Endodermal cell (in vitro differentiated cells): ENCODE data around the gene CYGB. TPM values are rescaled to one million over a fixed set of nuclear protein-coding genes. Genes with fewer than 3 reads are reported as not detected.
"Not testable (repeated sequence)": the region's sequence is repeated elsewhere in the genome, so short reads cannot be mapped to it uniquely, and the experiment has no call there.

Source experiments
- DNase-seq: peaks from one replicate; pipeline ENCODE4 v3.0.0-alpha.2; 2017
- H3K27ac ChIP-seq: 2 replicates; pipeline ENCODE4 v1.5.1; 2013; ENCODE audit warnings: mild to moderate bottlenecking, low read depth, low read length, moderate library complexity
- H3K27me3 ChIP-seq: 2 replicates; pipeline ENCODE4 v1.6.1; 2013; ENCODE audit warnings: mild to moderate bottlenecking, low read length, moderate library complexity; ENCODE audit not compliant: insufficient read depth, control insufficient read depth, poor library complexity, severe bottlenecking
- H3K36me3 ChIP-seq: 2 replicates; pipeline ENCODE4 v1.7.0; 2013; ENCODE audit warnings: mild to moderate bottlenecking, low read length, moderate library complexity; ENCODE audit not compliant: control insufficient read depth, insufficient read depth
- H3K4me1 ChIP-seq: one replicate; pipeline ENCODE4 v1.7.0; 2013; ENCODE audit warnings: low read length; ENCODE audit not compliant: control insufficient read depth, insufficient read depth
- H3K4me3 ChIP-seq: 2 replicates; pipeline ENCODE4 v1.5.1; 2013; ENCODE audit warnings: mild to moderate bottlenecking, low read length, moderate library complexity
- H3K9ac ChIP-seq: 2 replicates; pipeline ENCODE4 v1.6.1; 2013; ENCODE audit warnings: mild to moderate bottlenecking, low read length, moderate library complexity; ENCODE audit not compliant: poor library complexity, severe bottlenecking; ENCODE audit errors: extremely low read depth
- H3K9me3 ChIP-seq: 2 replicates; pipeline ENCODE4 v1.6.1; 2013; ENCODE audit warnings: mild to moderate bottlenecking, low read length, moderate library complexity; ENCODE audit not compliant: control insufficient read depth
- H3K27ac Mint-ChIP-seq: 2 replicates; pipeline ENCODE4 v1.8.0; 2020; ENCODE audit warnings: mixed read lengths
- H3K27me3 Mint-ChIP-seq: 2 replicates; pipeline ENCODE4 v1.8.0; 2021; ENCODE audit warnings: mild to moderate bottlenecking, mixed read lengths; ENCODE audit not compliant: insufficient read depth
- H3K36me3 Mint-ChIP-seq: 2 replicates; pipeline ENCODE4 v1.8.0; 2020; ENCODE audit warnings: low read depth, mixed read lengths
- H3K4me1 Mint-ChIP-seq: 2 replicates; pipeline ENCODE4 v1.8.0; 2020; ENCODE audit warnings: mixed read lengths
- H3K4me3 Mint-ChIP-seq: 2 replicates; pipeline ENCODE4 v1.8.0; 2020; ENCODE audit warnings: mild to moderate bottlenecking, moderate library complexity, mixed read lengths
- H3K9me3 Mint-ChIP-seq: 2 replicates; pipeline ENCODE4 v1.8.0; 2020; ENCODE audit warnings: mild to moderate bottlenecking, mixed read lengths
- WGBS, 2 experiments: methylation state at CpG; one replicate each; pipeline versions ENCODE4 v1.1.5 to v1.1.7; 2013; ENCODE audit warnings: missing lambda C conversion rate in 2 of 2, mixed read lengths in 1 of 2; ENCODE audit not compliant: insufficient coverage in 1 of 2, insufficient read length in 1 of 2; 5-methylcytosine and 5-hydroxymethylcytosine counted together
- total RNA-seq, 2 donors: library from RNA; stranded (reverse); fragmentation: NEBNext Ultra II Directional in 1 of 2; extraction: Animal tissue kit (Norgen Biotek cat#: 25700) in 1 of 2; gene quantifications; 2 replicates in 1 of 2; 3 replicates in 1 of 2; pipeline ENCODE4 v1.2.1, GENCODE V29; 2021
- TF ChIP-seq, protein P1 (sequence below): fragments of 200-600 bp; sonication (generic); conservative IDR thresholded peaks from 2 replicates; pipeline ENCODE4 v1.5.0; 2021; ENCODE audit warnings: antibody characterized with exemption, mild to moderate bottlenecking

Gene CYGB
- total RNA-seq, 2 donors from 2014 or later: 2.0 to 3.4 TPM

DNA sequence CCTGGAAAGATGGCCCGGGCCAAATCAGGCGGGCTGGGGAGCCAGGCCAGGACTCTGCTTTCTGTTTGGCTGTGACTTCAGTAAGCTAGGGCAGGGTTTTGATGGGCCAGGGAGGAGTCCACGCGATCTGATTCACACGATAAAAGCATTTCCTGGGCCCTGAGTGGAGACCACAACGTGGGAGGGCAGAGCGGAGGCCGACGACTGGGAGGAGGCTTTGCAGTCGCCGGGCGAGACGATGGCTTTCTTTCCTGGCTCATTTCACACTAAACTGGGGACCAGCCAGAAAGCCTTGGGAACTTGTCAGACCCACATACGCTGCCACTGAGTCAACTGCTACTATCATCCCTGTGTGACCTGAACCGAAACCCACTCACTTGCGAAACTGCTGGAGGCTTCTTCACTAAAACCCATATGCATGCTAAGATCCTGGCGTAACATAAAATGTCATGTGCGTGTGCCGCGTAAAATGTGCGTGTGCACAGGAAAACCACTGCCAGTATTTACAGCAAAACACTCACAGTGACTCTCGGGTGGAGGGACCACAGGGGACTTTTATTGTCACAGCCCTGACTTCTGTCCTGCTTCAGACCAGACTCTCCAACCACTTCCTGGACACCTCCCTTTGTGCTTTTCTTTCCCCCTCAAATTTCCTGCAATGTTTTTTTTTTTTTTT lies 22.1 kb downstream of the CYGB start:
- H3K4me1 Mint-ChIP-seq: no peaks in the 10 kb centered on the region
- no peaks in the 10 kb centered on the region for H3K36me3 ChIP-seq
- peaks cover 7% of the 10 kb centered on the region for H3K27me3 Mint-ChIP-seq
- no peaks in the 10 kb centered on the region for H3K4me1 ChIP-seq
- DNase-seq: no peak
- H3K27ac Mint-ChIP-seq: no peak overlapping the region
- WGBS, 2 experiments: 90 to 93% methylated on average over 22 of the region's 22 CpGs
- TF ChIP-seq, protein P1, sequence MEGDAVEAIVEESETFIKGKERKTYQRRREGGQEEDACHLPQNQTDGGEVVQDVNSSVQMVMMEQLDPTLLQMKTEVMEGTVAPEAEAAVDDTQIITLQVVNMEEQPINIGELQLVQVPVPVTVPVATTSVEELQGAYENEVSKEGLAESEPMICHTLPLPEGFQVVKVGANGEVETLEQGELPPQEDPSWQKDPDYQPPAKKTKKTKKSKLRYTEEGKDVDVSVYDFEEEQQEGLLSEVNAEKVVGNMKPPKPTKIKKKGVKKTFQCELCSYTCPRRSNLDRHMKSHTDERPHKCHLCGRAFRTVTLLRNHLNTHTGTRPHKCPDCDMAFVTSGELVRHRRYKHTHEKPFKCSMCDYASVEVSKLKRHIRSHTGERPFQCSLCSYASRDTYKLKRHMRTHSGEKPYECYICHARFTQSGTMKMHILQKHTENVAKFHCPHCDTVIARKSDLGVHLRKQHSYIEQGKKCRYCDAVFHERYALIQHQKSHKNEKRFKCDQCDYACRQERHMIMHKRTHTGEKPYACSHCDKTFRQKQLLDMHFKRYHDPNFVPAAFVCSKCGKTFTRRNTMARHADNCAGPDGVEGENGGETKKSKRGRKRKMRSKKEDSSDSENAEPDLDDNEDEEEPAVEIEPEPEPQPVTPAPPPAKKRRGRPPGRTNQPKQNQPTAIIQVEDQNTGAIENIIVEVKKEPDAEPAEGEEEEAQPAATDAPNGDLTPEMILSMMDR: no peak
- H3K27ac ChIP-seq: no peak overlapping the region
- no peak overlapping the region for H3K9ac ChIP-seq
- no peak overlapping the region for H3K4me3 ChIP-seq
- H3K9me3 Mint-ChIP-seq: no peaks in the 10 kb centered on the region
- no peaks in the 10 kb centered on the region for H3K27me3 ChIP-seq
- H3K9me3 ChIP-seq: no peaks in the 10 kb centered on the region
- H3K36me3 Mint-ChIP-seq: no peaks in the 10 kb centered on the region
- no peak overlapping the region for H3K4me3 Mint-ChIP-seq

DNA sequence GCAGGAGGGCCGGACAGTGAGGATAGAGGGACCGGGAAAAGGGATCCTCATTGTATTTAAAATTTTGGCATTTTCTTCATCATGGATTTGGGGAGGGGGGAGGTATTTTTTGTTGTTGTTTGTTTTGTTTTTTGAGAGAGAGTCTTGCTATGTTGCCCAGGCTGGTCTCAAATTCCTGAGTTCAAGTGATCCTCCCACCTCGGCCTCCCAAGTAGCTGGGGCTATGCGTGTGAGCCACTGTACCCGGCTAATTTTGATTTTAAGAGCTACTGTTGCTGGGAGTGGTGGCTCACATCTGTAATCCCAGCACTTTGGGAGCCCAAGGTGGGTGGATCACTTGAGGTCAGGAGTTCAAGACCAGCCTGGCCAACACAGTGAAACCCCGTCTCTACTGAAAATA lies 23.2 kb downstream of the CYGB start:
- not testable (repeated sequence) for H3K27me3 Mint-ChIP-seq, H3K27ac ChIP-seq, H3K27ac Mint-ChIP-seq, H3K4me1 ChIP-seq, H3K9me3 ChIP-seq, H3K9me3 Mint-ChIP-seq, H3K4me3 ChIP-seq, H3K4me1 Mint-ChIP-seq, DNase-seq, H3K27me3 ChIP-seq, H3K4me3 Mint-ChIP-seq, H3K36me3 Mint-ChIP-seq, H3K9ac ChIP-seq, H3K36me3 ChIP-seq
- 95 to 100% methylated on average over 2 to 6 of the region's 6 CpGs for WGBS, 2 experiments

DNA sequence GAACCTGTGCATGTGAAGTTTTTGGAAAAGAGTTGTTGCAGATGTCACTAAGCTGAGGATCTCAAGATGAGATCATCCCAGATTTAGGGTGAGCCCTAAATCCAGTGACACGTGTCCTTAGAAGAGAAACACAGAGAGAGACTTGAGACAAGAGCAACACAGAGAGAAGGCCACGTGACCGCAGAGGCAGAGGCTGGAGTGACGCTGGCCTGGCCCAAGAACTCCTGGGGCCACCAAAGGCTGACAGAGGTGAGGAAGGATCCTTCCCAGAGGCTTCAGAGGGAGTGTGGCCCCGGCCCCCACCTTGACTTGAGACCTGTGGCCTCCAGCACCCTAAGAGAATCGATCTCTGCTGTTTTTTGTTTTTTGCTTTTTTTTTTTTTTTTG lies 24.2 kb downstream of the CYGB start:
- DNase-seq: no peak
- Histone ChIP-seq H3K9ac (no peak overlapping the region), H3K27me3 (no peaks in the 10 kb centered on the region), H3K4me1 (no peaks in the 10 kb centered on the region), H3K36me3 (no peaks in the 10 kb centered on the region), H3K27ac (no peak overlapping the region), H3K9me3 (no peaks in the 10 kb centered on the region), H3K4me3 (no peak overlapping the region)
- Mint-ChIP-seq H3K36me3 (no peaks in the 10 kb centered on the region), H3K4me1 (no peaks in the 10 kb centered on the region), H3K27me3 (peaks cover 10% of the 10 kb centered on the region), H3K9me3 (no peaks in the 10 kb centered on the region), H3K27ac (no peak overlapping the region), H3K4me3 (no peak overlapping the region)
- WGBS, 2 experiments: 73 to 74% methylated on average over 6 of the region's 6 CpGs
- TF ChIP-seq, protein P1: no peak
